Central memory CD8-positive, alpha-beta T cell (primary cell): ENCODE results near the gene KLKB1.
"Not testable (repeated sequence)": the region's sequence is repeated elsewhere in the genome, so short reads cannot be mapped to it uniquely, and the experiment has no call there.

Experiments
- ATAC-seq: fragments of 150-1000 bp; cut with Tn5 transposase; replicated peaks from 2 replicates; pipeline ENCODE4 v1.10.0; 2022; ENCODE audit warnings: mild to moderate bottlenecking, moderate FRiP score, moderate number of reproducible peaks; ENCODE audit not compliant: poor library complexity, severe bottlenecking; ENCODE audit errors: extremely low read depth
- DNase-seq, 2 donors: peaks; one replicate each; pipeline ENCODE4 v3.0.0; 2021; ENCODE audit warnings: low spot score in 2 of 2
- H3K27ac Mint-ChIP-seq: one replicate; pipeline ENCODE4 v1.8.0; 2022; ENCODE audit warnings: low read depth, mild to moderate bottlenecking, moderate library complexity, mixed read lengths
- H3K27me3 Mint-ChIP-seq: one replicate; pipeline ENCODE4 v1.8.0; 2022; ENCODE audit warnings: mixed read lengths
- H3K36me3 Mint-ChIP-seq: one replicate; pipeline ENCODE4 v1.8.0; 2022; ENCODE audit warnings: mild to moderate bottlenecking, moderate library complexity, mixed read lengths; ENCODE audit not compliant: insufficient read depth
- H3K4me1 Mint-ChIP-seq: one replicate; pipeline ENCODE4 v1.8.0; 2022; ENCODE audit warnings: mixed read lengths
- H3K4me3 Mint-ChIP-seq: one replicate; pipeline ENCODE4 v1.8.0; 2022; ENCODE audit warnings: mild to moderate bottlenecking, moderate library complexity, mixed read lengths
- H3K9me3 Mint-ChIP-seq: one replicate; pipeline ENCODE4 v1.8.0; 2022; ENCODE audit warnings: mixed read lengths

Gene KLKB1

DNA sequence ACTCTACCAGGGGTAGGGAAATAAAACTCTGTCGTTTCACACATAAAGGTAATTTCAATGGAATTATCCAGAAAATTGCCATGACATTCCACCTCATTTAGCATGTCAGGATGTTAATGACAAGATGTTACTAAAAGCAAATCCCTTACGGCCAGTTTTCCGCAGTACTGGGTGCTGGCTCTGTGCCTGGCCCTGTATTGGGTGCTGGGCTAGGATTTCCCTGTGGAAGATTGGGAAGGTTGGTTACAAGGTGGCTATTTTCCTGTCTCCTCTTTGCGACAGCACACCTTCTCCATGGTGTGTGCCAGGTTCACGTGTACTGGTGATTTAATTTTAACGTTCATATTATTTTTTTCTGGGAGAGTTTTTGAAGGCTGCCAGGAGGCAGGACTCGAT is 13.1 kb downstream of the KLKB1 start:
- Mint-ChIP-seq H3K4me3 (no peak overlapping the region), H3K27me3 (no peaks in the 10 kb centered on the region), H3K4me1 (no peaks in the 10 kb centered on the region), H3K27ac (no peak overlapping the region), H3K9me3 (no peaks in the 10 kb centered on the region), H3K36me3 (no peaks in the 10 kb centered on the region)
- ATAC-seq (no peak), DNase-seq (no peak)

DNA sequence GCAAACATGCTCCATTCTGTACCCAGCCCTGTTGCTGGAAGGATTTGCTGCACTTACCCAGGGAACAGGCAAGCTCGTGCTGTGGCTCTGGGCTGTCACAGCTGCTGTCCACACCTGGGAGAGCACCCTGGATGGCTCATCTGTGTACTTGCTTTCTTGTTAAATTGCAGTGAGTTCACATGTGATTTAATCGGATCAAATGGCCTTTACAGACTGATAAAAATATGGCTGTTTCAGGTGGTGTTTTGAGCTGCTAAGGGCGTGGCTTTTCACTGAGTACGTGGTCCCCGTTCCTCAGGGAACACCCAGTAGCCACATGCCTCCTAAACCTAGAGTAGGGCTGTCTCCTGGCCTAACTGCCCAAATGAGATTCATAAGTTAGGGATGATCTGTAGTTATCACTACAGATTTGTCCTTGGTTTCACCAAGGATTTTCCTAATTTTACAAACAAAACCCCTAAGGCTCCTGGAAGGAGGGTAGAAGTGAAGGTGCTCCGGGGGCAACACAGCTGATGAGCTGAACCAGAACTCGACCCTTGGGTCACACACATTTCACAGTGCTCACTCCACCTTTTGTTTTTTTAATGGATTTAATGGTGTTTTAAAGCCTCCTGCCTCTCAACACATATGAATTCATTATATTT is 13.7 kb downstream of the KLKB1 start:
- H3K9me3 Mint-ChIP-seq: peaks cover 3% of the 10 kb centered on the region
- ATAC-seq: no peak

GRCh38 chr4:186241616-186242015 is 14.3 kb downstream of the KLKB1 start:
- peaks cover 6% of the 10 kb centered on the region for H3K9me3 Mint-ChIP-seq
- no peak overlapping the region for H3K4me3 Mint-ChIP-seq
- no peaks in the 10 kb centered on the region for H3K27me3 Mint-ChIP-seq
- H3K36me3 Mint-ChIP-seq: no peaks in the 10 kb centered on the region
- DNase-seq (no peak), ATAC-seq (no peak)
- no peak overlapping the region for H3K27ac Mint-ChIP-seq
- no peaks in the 10 kb centered on the region for H3K4me1 Mint-ChIP-seq

More for the DNA sequence above, 13.7 kb downstream of the KLKB1 start:
- Mint-ChIP-seq H3K27ac (no peak overlapping the region), H3K4me1 (no peaks in the 10 kb centered on the region), H3K27me3 (no peaks in the 10 kb centered on the region), H3K4me3 (no peak overlapping the region), H3K36me3 (no peaks in the 10 kb centered on the region)
- no peak for DNase-seq

- DNase-seq, H3K27me3 Mint-ChIP-seq, H3K36me3 Mint-ChIP-seq, H3K4me1 Mint-ChIP-seq, H3K4me3 Mint-ChIP-seq, H3K27ac Mint-ChIP-seq, ATAC-seq, H3K9me3 Mint-ChIP-seq: not testable (repeated sequence)
Observed at GRCh38 chr4:186242031-186242430, 14.7 kb downstream of the KLKB1 start.

- Mint-ChIP-seq H3K27me3 (no peaks in the 10 kb centered on the region), H3K4me1 (no peaks in the 10 kb centered on the region), H3K4me3 (no peak overlapping the region), H3K27ac (no peak overlapping the region), H3K36me3 (peaks cover 2% of the 10 kb centered on the region), H3K9me3 (peaks cover 6% of the 10 kb centered on the region)
- no peak for ATAC-seq
- no peak for DNase-seq
Observed at GRCh38 chr4:186243331-186243730, 16.0 kb downstream of the KLKB1 start.

- H3K9me3 Mint-ChIP-seq: peaks cover 6% of the 10 kb centered on the region
- DNase-seq (no peak), ATAC-seq (no peak)
- no peaks in the 10 kb centered on the region for H3K4me1 Mint-ChIP-seq
- no peak overlapping the region for H3K27ac Mint-ChIP-seq
- H3K4me3 Mint-ChIP-seq: no peak overlapping the region
- H3K36me3 Mint-ChIP-seq: peaks cover 2% of the 10 kb centered on the region
- no peaks in the 10 kb centered on the region for H3K27me3 Mint-ChIP-seq
Observed at GRCh38 chr4:186244835-186245234, 17.5 kb downstream of the KLKB1 start.

DNA sequence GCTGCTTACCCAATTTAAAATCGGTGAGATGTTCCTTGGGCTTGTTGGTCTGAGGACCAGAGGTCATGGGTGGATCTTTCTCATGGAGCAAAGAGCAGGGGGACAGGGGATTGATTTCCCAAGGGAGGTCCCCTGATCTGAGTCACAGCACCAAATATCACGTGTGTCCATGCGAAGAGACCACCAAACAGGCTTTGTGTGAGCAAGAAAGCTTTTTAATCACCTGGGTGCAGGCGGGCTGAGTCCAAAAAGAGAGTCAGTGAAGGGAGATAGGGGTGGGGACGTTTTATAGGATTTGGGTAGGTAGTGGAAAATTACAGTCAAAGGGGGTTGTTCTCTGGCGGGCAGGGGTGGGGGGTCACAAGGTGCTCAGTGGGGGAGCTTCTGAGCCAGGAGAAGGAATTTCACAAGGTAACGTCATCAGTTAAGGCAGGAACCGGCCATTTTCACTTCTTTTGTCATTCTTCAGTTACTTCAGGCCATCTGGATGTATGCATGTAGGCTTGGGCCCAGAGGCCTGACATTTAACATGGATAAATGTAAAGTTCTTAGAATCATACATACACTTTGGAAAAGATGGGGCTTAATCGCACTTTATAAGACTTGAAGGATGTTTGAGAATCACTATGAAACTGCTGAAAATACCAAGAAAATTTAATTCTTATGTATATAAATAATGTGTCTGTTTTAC is 19.9 kb downstream of the KLKB1 start:
- H3K36me3 Mint-ChIP-seq, H3K4me3 Mint-ChIP-seq, DNase-seq, H3K4me1 Mint-ChIP-seq, ATAC-seq, H3K27ac Mint-ChIP-seq, H3K9me3 Mint-ChIP-seq, H3K27me3 Mint-ChIP-seq: not testable (repeated sequence)

- ATAC-seq (no peak), DNase-seq (no peak)
- Mint-ChIP-seq H3K4me3 (no peak overlapping the region), H3K36me3 (peaks cover 2% of the 10 kb centered on the region), H3K27ac (no peak overlapping the region), H3K9me3 (peaks cover 6% of the 10 kb centered on the region), H3K27me3 (no peaks in the 10 kb centered on the region), H3K4me1 (no peaks in the 10 kb centered on the region)
Observed at GRCh38 chr4:186248643-186249042, 21.3 kb downstream of the KLKB1 start.

DNA sequence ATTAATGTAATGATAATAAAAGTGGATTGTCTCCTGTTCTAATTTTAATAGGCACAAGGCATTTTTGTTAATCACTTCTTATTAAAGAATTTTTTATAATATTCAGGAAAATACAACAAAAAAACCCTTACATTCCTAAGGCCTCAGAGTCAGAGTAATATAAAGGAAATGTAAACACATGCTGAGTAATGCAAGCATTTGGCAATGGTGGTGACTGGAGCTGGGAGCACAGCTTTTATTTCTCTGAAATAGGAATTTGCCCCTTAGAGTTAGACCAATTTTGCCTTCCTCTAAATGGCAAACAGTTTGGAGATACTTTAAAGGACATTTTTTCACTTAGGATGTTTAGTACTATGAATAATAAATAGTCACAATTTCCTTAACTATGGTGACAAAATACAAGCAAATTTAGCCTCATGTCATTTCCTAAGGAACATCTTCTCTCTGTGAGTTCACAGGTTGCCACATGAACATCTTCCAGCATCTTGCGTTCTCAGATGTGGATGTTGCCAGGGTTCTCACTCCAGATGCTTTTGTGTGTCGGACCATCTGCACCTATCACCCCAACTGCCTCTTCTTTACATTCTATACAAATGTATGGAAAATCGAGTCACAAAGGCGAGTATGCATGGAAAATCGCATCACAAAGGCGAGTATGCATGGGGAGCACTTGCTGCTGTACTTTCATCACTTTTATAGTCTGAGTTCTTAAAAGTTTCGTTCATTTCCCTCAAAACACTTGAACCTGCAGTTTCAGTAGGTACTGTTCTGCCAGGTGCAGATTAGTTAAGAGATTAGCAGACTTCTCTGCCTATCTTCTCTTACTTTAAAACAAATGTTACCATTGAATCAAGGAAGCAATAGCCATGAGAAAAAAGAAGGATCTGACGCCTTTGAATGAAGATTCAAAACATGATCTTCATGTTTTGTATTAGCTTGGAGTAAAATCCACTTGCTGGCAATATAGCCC is 22.8 kb downstream of the KLKB1 start:
- peaks cover 2% of the 10 kb centered on the region for H3K36me3 Mint-ChIP-seq
- H3K27me3 Mint-ChIP-seq: no peaks in the 10 kb centered on the region
- ATAC-seq (no peak), DNase-seq (no peak)
- H3K9me3 Mint-ChIP-seq: peaks cover 6% of the 10 kb centered on the region
- no peak overlapping the region for H3K27ac Mint-ChIP-seq
- no peak overlapping the region for H3K4me3 Mint-ChIP-seq
- H3K4me1 Mint-ChIP-seq: no peaks in the 10 kb centered on the region

- DNase-seq (no peak), ATAC-seq (no peak)
- Mint-ChIP-seq H3K9me3 (peaks cover 5% of the 10 kb centered on the region), H3K36me3 (peaks cover 2% of the 10 kb centered on the region), H3K4me1 (no peaks in the 10 kb centered on the region), H3K4me3 (no peak overlapping the region), H3K27ac (no peak overlapping the region), H3K27me3 (no peaks in the 10 kb centered on the region)
Observed at GRCh38 chr4:186250760-186251159, 23.5 kb downstream of the KLKB1 start.

GRCh38 chr4:186255122-186255521 is 27.8 kb downstream of the KLKB1 start:
- peaks cover 2% of the 10 kb centered on the region for H3K36me3 Mint-ChIP-seq
- H3K27ac Mint-ChIP-seq: no peak overlapping the region
- no peak overlapping the region for H3K4me3 Mint-ChIP-seq
- DNase-seq: no peak
- H3K27me3 Mint-ChIP-seq: peaks cover 4% of the 10 kb centered on the region
- H3K9me3 Mint-ChIP-seq: no peaks in the 10 kb centered on the region
- no peaks in the 10 kb centered on the region for H3K4me1 Mint-ChIP-seq
- ATAC-seq: no peak

GRCh38 chr4:186258216-186258811 is 31.0 kb downstream of the KLKB1 start:
- ATAC-seq: no peak
- H3K4me1 Mint-ChIP-seq: no peaks in the 10 kb centered on the region
- H3K4me3 Mint-ChIP-seq: no peak overlapping the region
- no peak overlapping the region for H3K27ac Mint-ChIP-seq
- H3K27me3 Mint-ChIP-seq: peaks cover 19% of the 10 kb centered on the region
- no peaks in the 10 kb centered on the region for H3K9me3 Mint-ChIP-seq
- no peak for DNase-seq
- peaks cover 2% of the 10 kb centered on the region for H3K36me3 Mint-ChIP-seq
